GM19240 (cell line): Measurements from ENCODE around the gene TEX261.
A peak's percentile ranks its signal among the peaks of the same experiment; 100 is the strongest.
"Not testable (repeated sequence)": the region's sequence is repeated elsewhere in the genome, so short reads cannot be mapped to it uniquely, and the experiment has no call there.

Experiments used
- DNase-seq: peaks from one replicate; pipeline ENCODE4 v3.0.0; 2011; ENCODE audit warnings: low spot score; ENCODE audit not compliant: insufficient read length

The TEX261 gene

DNA sequence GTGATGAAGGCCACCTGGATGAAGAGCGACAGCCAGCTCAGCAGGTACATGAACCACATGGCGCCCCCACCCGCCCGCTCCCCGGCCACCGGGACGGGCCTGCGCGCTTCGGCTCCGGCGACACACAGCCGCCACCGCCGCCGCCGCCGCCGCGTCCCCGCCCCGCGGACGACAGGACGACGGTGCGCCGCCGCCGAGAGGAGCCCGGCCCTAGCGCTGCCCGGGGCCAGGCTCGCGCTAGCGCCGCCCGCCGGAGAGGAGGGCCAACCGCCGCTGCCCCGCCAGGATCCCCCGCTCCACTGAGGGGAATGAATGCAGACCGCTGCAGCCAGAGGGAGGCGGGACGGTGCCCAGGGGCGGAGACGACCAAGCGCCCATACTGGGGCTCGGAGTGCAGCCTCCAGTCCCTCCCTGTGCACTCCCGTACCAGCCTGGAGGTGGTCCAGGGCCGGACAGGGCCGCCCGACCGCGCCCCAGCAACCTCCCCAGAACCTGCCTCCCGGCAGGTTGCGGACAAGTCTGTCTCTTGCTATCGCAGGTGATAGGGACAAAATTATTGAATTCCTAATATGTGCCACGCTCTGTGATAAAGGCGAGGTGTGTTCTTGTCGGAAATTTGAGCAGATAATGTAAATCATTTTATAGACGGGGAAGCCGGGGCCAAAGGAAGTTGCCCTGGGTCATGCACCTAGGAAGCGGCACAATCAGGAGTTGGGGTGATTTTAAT is at the start of gene TEX261:
Gene TEX261 (minus strand): TSS at position 175 of the 727 bp plus-strand sequence. CDS start 116 bp downstream, at position 59.
- DNase-seq = peak; percentile 81

DNA sequence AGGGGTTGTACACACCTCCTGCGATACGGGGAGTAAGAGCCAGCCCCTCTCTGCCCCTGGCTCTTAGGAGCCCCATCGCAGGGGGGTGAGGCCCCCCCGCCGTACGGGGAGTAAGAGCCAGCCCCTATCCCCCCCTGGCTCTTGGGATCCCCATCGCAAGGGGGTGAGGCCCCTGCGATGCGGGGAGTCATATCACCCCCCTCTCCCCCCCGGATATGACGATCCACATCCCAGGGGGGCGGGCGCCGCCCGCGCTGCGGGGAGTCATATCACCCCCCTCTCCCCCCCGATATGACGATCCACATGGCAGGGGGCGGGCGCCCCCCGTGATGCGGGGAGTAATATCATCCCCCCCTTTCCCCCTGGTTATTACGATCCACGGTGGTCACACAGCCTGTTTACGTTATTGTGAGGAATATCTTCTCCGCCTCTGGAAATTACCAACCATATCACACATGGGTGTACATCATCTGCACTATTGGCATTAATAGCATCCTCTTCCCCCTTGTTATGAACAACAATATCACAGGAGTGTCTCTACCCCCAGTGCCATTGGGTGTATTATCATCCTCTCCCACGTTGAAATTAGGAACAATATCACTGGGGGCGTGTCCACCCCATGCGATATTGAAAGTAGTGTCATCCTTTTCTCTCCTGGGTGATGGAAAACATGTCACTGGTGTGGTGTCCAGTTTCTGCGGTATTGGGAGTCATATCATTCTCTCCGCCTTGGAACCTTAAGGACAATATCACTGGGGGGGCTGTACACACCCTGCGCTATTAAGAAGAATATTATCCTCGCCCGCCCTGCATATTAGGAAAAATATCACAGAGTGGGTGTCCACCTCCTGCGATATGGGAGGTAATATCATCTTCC is 49.1 kb upstream of the TEX261 start:
- DNase-seq = no peak

DNA sequence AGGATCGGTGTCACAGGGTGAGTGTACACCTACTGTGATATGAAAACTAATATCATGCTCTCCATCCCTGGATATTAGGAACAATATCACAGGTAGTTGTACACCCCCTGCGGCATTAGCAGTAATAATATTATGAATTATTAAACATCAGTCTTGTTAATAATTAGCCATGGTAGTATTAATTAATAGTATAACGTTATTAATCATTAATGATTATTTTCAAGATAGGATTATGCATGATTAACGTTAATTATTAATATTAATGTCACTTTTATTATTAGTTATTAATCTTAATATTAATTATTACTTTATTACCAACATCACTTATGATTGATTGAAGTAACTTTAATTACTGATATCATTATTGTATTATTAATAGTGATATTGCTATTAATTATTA is 47.6 kb upstream of the TEX261 start:
- DNase-seq = no peak

DNA sequence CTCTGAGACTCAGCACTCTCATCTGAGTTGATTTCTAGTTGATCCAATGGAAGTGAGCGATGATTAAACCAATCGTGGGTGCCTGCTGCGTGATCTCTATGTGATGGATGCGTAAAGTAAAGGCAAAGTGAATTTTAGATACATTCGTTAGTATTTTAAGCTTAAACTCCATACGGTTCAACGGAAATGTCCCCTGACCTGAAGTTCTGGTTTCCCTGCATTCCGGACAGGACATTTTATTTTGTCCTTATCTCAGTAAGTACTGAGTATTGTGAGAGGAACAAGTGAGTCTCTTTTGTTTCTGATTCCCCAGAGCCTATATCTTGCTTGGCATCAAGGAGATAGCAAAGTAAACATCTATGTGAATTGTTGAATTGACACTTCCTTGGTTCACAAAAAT is 41.6 kb upstream of the TEX261 start:
- DNase-seq = not testable (repeated sequence)

DNA sequence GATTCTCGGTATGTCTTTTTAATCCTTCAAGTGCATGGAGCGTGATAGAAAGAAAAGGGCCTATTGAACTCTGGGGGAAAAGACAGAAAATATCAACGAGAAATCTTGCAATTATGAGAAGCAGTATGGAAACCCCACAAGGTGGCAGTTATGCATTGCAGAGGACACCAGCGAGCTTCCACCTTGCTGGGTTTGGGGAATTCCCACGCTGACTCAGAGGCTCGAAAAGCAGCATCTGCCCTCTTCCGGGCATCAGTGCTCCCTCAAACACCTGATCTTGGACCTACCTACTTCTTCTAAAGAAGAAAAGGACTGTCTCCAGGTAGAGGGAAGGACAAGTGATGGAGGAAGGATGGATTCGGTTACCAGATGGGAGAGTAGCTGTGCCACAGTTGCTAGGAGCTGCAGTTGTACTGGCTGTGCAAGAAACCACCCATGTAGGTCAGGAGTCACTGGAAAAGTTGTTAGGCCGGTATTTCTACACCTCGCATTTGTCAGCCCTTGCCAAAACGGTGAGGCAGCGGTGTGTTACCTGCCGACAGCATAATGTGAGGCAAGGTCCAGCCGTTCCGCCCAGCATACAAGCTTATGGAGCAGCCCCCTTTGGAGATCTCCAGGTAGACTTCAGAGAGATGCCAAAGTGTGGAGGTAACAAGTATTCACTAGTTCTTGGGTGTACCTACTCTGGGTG is 29.0 kb upstream of the TEX261 start:
- not testable (repeated sequence) for DNase-seq

DNA sequence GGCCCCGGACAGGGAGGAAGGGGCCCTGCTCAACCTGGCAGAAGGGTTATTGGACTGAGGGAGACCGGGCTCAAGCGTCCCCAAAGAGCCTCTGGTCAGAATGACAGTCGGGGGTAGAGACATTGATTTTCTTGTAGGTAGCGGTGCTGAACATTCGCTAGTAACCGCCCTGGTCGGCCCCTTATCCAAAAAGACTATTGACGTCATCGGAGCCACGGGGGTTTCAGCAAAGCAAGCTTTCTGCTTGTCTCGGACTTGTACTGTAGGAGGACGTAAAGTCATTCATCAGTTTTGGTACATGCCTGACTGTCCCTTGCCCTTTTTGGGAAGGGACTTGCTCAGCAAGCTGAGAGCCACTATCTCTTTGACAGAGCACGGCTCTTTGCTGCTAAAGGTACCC is 26.7 kb upstream of the TEX261 start:
- not testable (repeated sequence) for DNase-seq

DNA sequence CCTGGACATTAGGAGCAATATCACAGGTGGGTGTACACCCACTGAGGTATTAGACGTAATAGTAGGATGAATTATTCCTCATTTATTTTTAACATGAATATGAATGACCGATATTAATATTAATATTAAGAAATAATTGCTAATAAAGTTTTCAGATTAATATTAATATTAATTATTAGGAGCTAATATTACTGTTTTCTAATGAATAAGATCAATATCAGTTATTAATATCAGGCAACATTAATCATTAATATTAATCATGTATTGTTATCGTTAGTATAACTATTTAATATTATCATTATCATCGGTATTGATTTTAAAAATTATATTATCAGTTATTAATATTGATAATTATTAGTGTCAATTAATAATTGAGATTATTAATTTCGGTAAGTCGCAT is 25.3 kb upstream of the TEX261 start:
- DNase-seq = not testable (repeated sequence)

DNA sequence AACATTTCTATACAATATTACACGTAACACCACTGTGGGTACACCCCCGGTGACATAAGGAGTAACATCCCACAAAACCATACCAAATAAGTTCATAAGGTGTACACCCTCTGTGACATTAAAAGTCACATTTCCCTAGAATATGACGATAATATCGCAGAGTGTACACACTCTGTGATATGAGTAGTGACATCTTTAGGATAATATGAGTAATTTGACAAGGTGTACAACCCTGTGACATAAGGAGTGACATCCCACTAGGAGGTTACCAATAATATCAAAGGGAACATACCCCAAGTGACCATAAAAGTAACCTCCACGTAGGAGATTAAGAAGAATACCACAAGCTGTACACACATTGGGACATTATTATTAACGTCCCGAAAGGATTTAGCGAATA is 24.0 kb upstream of the TEX261 start:
- no peak for DNase-seq

DNA sequence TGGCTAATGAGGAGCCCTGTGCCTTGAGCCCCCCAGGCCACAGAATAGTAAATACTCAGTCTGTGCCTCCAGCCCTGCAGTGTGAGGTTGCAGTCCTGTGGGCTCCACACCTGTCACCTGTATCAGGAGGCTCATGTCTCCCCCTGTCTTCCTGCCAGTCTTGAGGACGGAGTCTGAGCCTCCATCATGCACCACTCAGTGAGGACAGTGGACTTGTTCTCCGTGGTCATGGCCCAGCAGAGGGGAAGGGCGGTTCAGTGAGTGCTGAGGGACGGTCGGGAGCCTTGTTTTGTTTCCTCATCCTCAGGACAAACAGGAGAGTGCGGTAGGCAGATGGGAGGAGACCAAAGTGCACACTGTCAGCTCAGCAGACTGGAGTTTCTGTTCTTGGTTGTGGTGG is 17.1 kb upstream of the TEX261 start:
- DNase-seq = not testable (repeated sequence)

DNA sequence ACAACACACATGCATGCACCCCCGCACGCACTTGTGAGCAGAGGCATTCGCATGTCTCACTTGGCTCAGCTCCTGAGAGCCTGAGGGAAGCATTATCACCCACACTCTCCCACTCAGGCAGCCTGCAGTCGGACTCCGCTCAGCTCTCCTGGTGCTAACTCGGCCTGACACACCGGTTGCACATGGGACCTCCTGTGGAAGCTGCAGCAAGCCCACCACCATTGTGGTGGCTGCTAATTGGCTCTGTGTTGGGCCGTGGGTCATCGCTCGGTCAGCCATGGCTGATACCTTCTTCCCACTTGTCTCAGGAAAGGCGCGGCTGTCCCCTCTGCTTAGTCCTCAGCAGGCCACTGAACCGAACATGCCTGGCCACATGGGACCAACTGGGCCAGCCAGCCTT is 13.7 kb upstream of the TEX261 start:
- DNase-seq = no peak

DNA sequence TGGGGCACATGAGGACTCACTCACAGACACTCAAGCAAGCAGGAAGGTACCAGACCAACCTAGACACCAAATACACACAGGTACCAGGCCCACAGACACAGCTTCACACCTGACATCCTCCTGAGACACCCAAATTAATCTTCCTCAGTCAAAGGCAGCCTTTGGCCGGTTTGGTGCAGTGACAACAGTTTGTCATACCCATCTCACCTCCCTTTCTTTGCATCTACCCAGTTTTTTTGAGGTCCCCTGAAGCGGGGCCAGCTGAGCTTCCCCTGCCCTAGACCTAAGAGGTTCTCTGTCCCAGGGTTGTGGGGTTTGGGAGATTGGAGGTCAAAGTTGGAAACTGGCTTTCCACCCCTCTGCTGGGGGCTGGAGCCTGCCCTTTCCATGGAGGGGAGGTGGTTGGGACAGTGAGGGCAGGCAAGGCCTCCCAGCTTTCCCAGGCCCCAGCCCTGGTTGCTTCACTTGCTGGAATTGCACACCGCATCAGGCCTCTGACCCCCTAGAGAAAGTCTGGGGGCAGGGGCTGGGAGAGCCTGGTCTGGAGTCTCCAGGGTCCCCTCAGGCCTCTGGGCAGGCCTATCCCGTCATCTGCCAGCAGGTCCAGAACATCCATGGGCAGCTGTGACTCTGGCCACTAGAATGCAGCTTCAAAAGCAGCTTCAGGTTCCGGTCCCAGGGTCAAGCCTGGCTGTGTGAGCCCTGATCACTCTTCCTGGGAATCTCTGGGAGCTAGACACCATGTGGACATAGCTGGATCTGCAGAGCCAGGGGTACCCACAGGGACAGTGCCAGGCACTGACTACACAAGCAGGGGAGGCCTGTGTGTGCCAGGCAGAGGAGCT is 12.5 kb upstream of the TEX261 start:
- no peak for DNase-seq

DNA sequence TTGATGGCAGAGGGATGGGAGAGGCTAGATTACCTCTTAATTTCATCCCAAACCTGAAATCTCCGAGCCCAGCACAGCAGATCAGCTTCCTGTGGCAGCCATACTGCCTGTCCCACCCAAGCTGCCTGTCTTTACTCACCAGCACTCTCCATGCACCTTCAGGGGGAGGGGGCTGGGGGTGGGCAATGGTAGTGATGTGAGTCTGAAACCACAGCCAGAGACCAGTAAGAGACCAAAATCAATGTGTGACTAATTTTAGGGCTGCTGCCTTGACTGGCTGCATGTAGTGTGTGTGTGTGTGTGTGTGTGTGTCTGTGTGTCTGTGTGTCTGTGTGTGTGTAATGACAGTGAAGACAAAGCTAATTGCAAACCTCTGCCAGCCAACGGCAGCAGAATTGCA is 11.7 kb upstream of the TEX261 start:
- DNase-seq = no peak

DNA sequence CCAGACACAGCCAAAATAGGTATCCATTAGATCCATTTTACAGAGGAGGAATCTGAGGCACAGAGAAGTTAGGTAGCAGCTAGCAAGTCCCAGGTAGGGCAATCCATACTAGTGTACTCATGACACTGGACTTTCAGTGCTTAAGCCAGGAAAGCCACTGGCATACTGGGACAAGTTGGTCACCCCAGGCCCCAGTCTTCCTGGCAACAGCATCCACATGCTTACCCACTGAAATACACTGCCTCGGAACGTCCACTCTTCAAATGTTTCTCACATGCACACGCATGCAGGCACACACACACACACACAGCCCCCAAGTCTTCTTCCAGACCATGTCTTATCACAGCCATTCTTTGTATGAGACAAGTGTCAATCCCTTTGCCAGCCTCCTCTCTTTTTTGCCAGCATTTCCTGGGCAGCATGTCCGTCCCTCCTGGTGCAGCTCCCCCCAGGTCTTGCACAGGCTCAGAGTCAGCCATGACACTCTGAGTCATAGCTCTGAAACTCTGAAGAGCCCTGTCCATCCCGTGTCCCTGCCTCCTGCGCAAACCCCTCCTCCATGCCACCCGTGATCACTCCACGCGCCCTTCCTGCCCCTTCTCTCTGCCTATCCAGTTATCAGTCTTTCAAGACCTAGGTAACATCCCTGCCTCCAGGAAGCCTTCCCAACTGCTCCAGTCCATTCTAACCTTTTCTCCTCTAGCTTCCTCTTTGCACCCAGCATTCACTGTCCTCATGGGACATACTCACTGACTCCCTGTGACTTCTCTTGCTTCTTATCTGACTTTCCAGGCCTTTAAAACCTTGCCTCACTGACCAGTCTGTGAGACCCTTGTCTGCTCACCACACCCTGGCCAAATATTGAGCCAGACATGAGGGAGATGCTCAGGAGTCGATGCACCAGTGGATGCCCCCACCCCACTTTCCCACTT is 10.9 kb upstream of the TEX261 start:
- DNase-seq = no peak

DNA sequence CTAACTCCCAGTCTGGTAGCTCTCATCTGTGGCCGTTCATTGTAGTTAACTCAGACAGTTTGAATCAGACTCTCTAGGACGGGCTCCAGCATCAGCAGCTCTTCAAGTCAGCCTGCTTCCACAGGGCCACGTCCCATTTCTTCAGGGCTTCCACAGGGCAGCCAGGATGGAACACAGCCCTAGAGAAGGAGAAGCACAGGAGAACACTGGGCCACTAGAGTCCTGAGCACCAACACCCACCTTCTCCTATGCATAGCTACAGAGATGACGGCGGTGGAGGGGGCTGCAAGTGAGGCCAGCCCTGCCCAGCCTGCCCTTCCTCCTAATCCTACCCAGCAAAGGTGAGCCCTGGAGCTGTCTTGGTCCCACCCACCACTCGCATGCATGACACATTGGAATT is 10.2 kb upstream of the TEX261 start:
- DNase-seq = no peak

DNA sequence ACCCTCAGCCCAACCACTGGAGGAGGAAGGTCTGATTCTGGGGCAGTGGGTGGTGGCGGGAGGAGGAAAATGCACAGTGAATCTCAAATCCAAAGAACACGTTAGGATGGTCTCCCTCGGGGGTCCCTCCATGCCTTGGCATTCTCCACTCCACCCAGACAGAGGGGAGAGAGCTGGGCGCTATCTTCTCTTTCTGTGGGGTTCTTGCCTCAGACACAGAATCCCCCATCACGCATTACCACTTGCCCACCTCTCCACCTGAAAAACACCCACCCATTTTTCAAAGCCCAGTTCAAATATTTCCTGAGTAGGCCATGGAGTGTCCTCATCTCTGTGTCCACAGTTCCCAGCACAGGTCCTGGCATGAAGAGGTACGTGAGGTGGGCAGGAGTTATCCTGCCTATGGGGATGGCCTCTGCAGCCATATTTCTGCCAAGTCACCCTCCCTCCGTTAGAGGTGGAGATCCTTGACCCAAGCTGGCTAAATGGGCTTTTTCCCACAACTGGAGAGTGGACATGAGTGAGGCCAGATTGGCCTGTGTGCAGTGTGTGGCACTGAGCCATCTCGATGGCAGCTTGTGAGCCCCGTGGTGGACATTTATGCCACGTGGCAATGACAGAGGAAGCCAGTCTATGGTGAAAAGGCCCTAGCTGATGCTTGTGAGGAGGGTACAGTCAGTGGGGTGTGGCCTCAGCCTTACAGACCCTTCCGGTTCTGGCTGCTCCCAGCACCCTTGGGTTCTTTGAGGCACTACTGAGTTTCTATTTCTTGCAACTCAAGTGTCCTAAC is 9.5 kb upstream of the TEX261 start:
- no peak for DNase-seq

DNA sequence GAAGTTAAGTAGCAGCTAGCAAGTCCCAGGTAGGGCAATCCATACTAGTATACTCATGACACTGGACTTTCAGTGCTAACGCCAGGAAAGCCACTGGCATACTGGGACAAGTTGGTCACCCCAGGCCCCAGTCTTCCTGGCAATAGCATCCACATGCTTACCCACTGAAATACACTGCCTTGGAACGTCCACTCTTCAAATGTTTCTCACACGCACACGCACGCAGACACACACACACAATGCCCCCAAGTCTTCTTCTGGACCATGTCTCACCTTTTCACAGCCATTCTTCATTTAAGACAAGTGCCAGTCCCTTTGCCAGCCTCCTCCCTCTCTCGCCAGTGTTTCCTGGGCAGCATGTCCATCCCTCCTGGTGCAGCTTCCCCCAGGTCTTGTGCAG is 8.7 kb upstream of the TEX261 start:
- no peak for DNase-seq

DNA sequence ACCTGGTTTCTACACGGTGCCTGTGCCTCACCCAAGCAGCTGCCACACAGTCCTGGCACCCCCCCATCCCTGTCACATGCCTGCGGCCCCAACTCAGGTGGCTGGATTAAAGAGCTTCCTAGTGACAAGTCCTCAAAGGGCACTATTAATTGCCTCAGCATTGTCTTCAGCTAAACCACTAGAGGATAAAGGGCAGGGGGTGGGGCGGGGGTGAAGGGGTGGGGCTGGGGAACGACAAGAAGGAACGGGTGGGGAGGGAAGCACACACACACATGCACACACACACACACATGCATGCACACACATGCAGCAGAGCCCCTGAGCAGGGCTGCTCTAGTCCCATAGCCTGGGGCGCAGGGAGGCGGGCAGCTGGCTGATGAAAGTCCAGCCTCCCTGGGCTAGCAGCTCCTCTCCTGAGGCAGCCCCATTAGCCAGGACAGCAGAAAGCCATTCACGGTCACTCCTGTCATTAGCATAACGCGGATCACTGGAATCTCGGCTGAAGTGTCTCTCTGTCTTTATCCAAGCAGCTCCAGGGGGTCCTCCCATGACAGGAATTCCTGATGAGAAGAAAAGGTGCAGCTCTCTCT is 7.4 kb upstream of the TEX261 start:
- no peak for DNase-seq

DNA sequence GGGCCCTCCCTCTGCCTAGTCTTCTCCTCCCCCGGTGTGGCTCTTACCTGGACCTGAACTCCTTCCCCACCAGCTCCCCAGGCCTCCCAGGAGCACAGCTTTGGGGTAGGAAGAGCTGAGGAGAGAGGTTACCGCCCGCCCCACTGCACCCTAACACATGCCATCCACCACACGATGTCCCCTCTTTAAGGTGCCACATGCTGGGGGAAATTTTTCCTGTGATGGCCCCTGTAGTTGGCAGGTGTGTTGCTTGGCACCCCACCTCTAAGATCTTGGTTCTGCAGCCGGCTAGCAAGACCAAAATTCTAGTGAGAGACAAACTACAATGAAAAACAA is 6.9 kb upstream of the TEX261 start:
- DNase-seq = no peak
